GM19099 (cell line): ENCODE results near the gene VPS45.

Experiments
- POLR2A ChIP-seq: IDR thresholded peaks from 3 replicates; pipeline ENCODE4 v1.6.1; 2011; ENCODE audit warnings: low read depth; ENCODE audit not compliant: insufficient read length; ENCODE audit errors: extremely low read depth

Gene VPS45

GRCh38 chr1:150066328-150066727, 1.2 kb upstream of the VPS45 start:
- no peak for TF ChIP-seq POLR2A

GRCh38 chr1:150066838-150067183, 765 bp upstream of the VPS45 start:
- peak; percentile 14 for TF ChIP-seq POLR2A

DNA sequence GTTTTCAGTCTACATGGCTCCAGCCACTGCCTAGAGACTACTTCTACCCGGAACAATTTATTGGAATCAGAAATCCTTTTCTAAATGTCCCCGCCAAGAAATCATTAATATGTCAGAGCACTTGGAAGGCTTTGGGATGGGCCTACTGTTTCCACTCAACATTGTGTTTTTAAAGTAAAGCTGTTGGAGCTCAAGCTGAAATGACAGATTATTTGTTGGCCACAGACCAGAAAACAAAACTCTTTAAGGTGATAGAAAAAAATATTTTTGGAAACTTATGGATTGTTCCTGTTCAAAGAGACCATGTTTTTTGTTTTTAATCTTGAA, 496 bp downstream of the VPS45 start:
- TF ChIP-seq POLR2A: no peak

GRCh38 chr1:150069923-150070322, 2.3 kb downstream of the VPS45 start:
- TF ChIP-seq POLR2A: no peak

GRCh38 chr1:150072959-150073358, 5.4 kb downstream of the VPS45 start:
- no peak for TF ChIP-seq POLR2A

DNA sequence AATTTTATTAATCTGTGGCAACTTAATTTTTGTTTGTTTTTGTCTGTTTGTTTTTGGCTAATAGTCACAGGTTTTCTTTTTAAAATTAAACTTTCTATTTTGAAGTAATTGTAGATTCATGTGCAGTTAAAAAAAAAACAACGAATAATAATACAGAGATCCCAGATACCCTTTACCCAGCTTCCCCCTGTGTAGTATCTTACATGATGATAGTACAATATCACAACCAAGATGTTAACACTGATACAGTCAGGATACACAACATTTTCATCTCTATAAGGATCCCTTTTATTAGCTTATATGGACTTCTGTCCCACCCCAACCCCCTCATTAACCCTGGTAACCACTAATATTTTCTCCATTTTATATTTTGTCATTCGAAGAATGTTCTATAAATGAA, 5.9 kb downstream of the VPS45 start:
- TF ChIP-seq POLR2A: no peak

DNA sequence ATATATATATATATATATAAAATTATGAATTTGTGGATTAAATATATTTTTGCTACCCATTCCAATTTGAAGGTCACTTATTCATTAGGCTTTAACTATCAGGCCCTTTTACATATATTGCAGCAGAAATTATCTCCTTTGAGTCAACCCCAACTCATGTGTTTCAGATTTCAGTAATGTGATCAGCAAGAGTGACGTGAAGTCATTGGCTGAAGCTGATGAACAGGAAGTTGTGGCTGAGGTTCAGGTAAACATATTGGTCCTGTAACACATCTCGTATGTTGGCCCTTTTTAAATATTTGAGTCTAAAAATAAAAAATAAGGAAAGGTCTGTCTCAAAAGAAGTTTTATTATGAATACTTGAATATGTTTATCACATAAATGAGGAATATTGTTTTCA, 8.5 kb downstream of the VPS45 start:
- no peak for TF ChIP-seq POLR2A

DNA sequence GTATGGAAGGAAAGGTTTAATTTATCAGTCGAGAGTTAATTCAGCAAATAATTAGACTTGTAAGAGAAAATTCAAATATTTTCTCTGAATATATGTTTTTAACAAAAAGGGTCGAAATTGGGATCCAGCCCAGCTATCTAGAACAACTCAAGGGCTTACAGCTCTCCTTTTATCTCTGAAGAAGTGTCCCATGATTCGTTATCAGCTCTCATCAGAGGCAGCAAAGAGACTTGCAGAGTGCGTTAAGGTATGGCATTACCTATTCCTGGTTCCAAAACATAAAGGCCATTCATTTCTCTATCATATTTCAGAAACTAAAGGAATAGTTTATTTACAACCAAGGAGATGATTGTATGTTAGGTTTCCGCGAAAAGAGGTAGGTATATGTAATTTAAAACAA, 9.4 kb downstream of the VPS45 start:
- no peak for TF ChIP-seq POLR2A

- no peak for TF ChIP-seq POLR2A
These were observed 13.2 kb downstream of the VPS45 start for GRCh38 chr1:150080784-150081183.

DNA sequence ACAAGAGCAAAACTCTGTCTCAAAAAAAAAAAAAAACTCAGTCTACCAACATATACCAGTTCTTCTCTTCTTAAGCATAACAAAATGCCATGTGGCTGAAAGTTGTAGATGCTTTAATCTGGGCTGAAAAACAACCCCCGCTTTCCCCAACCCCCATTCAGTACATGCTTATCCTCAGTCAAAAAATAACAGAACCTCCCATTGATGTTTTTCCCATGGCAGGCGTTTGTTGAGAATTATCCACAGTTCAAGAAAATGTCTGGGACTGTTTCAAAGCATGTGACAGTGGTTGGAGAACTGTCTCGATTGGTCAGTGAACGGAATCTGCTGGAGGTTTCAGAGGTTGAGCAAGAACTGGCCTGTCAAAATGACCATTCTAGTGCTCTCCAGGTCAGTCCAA, 14.9 kb downstream of the VPS45 start:
- no peak for TF ChIP-seq POLR2A

DNA sequence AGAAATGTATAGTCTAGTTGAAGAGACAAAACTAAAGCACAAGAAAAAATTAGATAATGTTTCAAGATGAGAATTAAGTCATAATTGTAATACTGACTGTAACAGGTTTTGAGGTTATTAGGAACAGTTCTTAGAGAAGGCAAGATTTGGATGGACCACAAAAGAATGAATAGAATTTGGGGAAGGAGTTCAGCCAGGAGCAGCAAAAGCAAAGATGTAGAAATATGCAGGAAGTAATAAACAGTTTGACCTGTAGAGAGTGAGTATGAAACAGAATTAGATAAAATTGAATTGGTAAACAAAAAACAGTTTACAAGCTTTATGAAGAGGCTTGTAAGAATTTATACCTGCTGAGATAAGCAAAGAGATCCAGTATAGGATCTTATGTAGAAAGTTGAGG, 16.3 kb downstream of the VPS45 start:
- no peak for TF ChIP-seq POLR2A

DNA sequence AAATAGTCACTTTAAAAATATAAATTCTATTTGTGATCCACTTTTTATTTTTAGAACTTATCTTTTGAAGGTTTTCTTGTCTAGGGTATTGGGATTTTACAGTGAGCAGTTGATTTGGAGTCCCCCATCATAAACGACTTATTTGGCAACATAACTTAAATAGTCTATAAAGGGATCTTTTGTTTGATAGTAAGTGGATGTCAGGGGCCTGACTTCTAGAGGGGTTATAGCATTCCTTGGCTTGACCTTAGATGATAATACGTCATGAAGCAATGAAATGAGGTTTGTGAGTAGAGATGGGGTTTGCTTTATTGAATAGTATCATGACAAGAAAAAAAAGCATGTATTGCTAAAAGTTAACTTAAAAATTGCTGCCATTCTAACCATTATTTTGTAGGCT, 17.8 kb downstream of the VPS45 start:
- no peak for TF ChIP-seq POLR2A

DNA sequence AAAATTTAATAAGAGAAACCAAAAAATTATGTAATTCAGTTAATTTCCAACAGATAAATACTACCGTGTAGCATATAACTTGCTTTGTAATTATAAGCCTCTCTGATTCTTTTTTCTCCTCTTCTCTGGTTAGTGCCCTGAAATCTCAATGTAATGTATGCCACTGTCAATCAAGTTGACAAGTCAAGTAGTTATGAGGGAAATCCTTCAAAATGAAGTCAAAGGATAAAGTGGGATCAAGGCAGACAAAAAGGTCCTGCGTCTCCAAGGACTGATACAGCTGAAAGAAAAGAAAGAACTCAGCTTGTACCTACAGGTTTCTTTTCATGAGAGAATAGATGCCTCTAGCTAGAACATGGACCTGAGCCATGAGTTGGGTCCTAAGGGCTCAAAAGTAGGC, 19.8 kb downstream of the VPS45 start:
- no peak for TF ChIP-seq POLR2A

GRCh38 chr1:150089846-150090520, 22.4 kb downstream of the VPS45 start:
- no peak for TF ChIP-seq POLR2A

DNA sequence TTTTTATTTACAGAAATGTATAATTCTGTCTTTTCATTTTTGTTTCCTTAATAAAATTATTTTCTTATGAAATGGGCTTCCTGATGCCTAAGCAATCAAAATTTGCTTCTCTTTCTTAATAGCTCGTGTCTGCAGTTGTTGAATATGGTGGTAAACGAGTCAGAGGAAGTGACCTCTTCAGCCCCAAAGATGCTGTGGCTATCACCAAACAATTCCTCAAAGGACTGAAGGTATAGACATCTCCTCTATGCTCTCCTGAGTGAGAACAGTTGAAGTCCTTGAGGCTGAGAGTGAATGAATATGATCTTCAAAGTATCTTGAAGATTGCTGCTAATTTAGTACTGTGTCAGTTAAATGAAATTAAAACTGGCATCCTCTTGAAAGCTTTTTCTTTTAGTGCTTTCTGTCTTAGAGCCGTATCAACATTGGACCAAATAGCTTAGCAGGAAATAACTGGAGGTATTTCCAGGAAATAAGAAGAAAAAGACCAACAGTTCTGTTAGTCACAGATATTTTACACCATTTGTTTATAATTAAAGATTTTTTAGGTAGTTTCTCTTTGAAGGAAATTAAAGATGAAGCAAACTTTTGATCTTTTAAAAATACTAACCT, 24.7 kb downstream of the VPS45 start:
- TF ChIP-seq POLR2A: no peak

- no peak for TF ChIP-seq POLR2A
These were observed 26.2 kb downstream of the VPS45 start for GRCh38 chr1:150093805-150094204.

GRCh38 chr1:150094734-150095265, 27.2 kb downstream of the VPS45 start:
- no peak for TF ChIP-seq POLR2A
